GM19099 (cell line): Measurements from ENCODE around the gene KCND1.
A peak's percentile ranks its signal among the peaks of the same experiment; 100 is the strongest.

Experiments
- POLR2A ChIP-seq: IDR thresholded peaks from 3 replicates; pipeline ENCODE4 v1.6.1; 2011; ENCODE audit warnings: low read depth; ENCODE audit not compliant: insufficient read length; ENCODE audit errors: extremely low read depth

KCND1 gene

DNA sequence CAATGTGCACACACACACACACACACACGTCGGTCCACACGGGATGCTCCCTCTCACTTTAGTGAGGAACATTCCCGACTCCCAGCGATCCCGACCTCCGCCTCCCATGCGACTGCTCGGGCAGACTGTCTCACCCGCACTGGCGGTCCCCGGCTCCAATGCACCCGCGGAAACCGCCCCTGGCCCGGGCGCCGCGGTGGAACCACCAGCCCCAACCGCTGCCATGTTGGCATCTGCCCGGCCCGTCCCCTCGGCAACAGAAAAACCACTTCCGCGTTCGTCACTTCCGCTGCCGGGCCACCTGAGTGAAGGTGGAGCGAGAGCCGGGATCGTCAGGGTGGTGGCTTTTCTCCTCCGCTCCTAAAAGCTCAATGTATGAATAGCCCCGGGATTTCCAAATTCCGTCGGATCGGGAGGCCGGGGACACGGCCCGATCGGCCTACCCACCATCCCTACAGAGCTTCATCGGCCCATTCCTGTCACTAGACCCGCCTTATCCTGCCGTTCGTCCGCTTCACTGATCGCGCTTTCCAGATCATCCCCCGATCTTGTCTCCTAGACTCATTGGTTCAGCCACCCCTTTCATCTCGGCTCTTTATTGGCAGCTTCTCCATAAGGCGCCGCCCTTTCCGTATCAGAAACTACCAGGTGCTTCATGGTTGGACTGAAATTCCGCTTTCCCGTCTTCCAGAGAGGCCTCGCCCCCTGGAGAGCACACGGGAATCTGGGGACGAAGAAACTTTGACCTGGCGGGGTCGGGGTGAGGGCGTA lies 60.0 kb downstream of the KCND1 start, which contains the start of gene SLC35A2:
TSS of gene SLC35A2 (minus strand) at position 235 of the 771 bp plus-strand sequence. CDS start at position 225, 10 bp downstream.
- TF ChIP-seq POLR2A, result peak; percentile 64
